ENCODE data around the gene FAM118B. TPM values are rescaled to one million over a fixed set of nuclear protein-coding genes. Genes with fewer than 3 reads are reported as not detected.

The FAM118B gene
- total and polyA plus RNA-seq, 4 donors = 3.7 to 12.0 (median 6.6) TPM

DNA sequence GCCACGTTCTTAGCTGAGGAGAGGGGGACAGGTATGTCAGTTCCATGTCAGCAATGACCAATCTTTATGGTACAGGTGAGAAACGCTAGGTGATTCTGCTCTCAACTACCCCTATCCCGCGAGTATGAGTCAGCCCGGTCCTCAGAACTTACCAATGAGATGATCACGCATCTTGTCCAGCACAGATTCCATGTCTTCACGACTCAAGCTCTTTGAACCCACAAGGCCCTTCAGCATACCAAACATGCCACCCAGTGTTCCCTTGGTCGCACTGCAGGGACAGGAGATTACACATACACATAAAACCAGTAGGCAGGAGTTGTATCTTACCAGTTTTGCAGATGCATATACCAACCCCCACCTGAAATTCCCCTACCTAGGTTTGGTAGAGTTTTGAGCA lies 54.2 kb downstream of the FAM118B start:
- WGBS = 89% methylated on average over 8 of the region's 8 CpGs
- Histone ChIP-seq H3K4me3 (ENCODE audit: low read depth in 1 of 3, low read length in 3 of 3) (no peak overlapping the region), H3K27me3 (ENCODE audit: control insufficient read depth in 4 of 4, insufficient read depth in 4 of 4, low read length in 3 of 4) (no peaks in the 10 kb centered on the region), H3K9me3 (ENCODE audit: control insufficient read depth in 4 of 4, low read length in 3 of 4) (no peaks in the 10 kb centered on the region), H3K36me3 (ENCODE audit: control insufficient read depth in 4 of 4, insufficient read depth in 3 of 4, low read depth in 1 of 4, low read length in 3 of 4) (peaks cover 13 to 60% (median 56%) of the 10 kb centered on the region in 4 donors), H3K9ac (ENCODE audit: low read depth in 1 of 2, low read length in 2 of 2) (no peak overlapping the region), H3K27ac (ENCODE audit: low read depth in 1 of 2, low read length in 2 of 2) (no peak overlapping the region), H3K4me1 (ENCODE audit: control insufficient read depth in 4 of 4, insufficient read depth in 4 of 4, low read length in 3 of 4) (peaks cover 0 to 27% (median 24%) of the 10 kb centered on the region in 4 donors)
- DNase-seq (ENCODE audit: low spot score) = no peak
- peak in 1 of 2 donors; percentile 8 for TF ChIP-seq RAD21 (IDR thresholded peaks at IDR 0.05)
- TF ChIP-seq FOXA1 (IDR thresholded peaks at IDR 0.05) = no peak

DNA sequence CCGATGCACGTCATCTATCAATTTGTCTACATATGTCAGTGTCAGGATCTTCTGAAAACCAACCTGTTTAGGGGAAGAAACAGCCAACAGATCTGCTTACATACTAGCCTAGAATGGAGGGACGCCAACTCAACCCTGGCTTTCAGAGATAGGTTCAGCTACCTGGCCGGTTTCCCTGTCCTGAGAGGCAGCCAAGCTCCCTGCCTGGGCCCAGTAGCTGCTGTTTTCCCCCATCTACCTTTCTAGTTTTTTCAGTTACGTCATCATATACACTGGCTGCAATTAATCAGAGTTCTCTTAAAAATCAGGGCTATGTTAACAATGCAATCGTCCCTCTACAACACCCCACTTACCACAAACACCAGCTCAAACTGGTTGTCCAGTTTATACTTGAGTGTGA lies 56.1 kb downstream of the FAM118B start:
- no peak for DNase-seq (ENCODE audit: low spot score)
- H3K27me3 ChIP-seq (ENCODE audit: control insufficient read depth in 4 of 4, insufficient read depth in 4 of 4, low read length in 3 of 4) = no peaks in the 10 kb centered on the region
- 35% methylated on average over 6 of the region's 6 CpGs for WGBS
- TF ChIP-seq JUND (IDR thresholded peaks at IDR 0.05) (no peak), ATF3 (IDR thresholded peaks at IDR 0.05) (peak; percentile 55), NR2F2 (IDR thresholded peaks at IDR 0.05) (no peak), RXRA (IDR thresholded peaks at IDR 0.05) (no peak), SP1 (IDR thresholded peaks at IDR 0.05) (peak; percentile 27), GABPA (IDR thresholded peaks at IDR 0.05 in 1 of 2, conservative IDR thresholded peaks at IDR 0.05 in 1 of 2) (no peak), YY1 (IDR thresholded peaks at IDR 0.05) (peak; percentile 53), RAD21 (IDR thresholded peaks at IDR 0.05) (peak; percentile 20 to 56)
- H3K4me1 ChIP-seq (ENCODE audit: control insufficient read depth in 4 of 4, insufficient read depth in 4 of 4, low read length in 3 of 4) = peaks cover 0 to 27% (median 24%) of the 10 kb centered on the region in 4 donors
- peak overlapping the region; percentile 81 to 92 for H3K27ac ChIP-seq (ENCODE audit: low read depth in 1 of 2, low read length in 2 of 2)
- H3K36me3 ChIP-seq (ENCODE audit: control insufficient read depth in 4 of 4, insufficient read depth in 3 of 4, low read depth in 1 of 4, low read length in 3 of 4) = peaks cover 13 to 53% (median 46%) of the 10 kb centered on the region in 4 donors
- H3K9me3 ChIP-seq (ENCODE audit: control insufficient read depth in 4 of 4, low read length in 3 of 4) = no peaks in the 10 kb centered on the region
- H3K9ac ChIP-seq (ENCODE audit: low read depth in 1 of 2, low read length in 2 of 2) = peak overlapping the region; percentile 82 to 99
- peak overlapping the region; percentile 67 to 99 (median 77) for H3K4me3 ChIP-seq (ENCODE audit: low read depth in 1 of 3, low read length in 3 of 3)

- Histone ChIP-seq H3K27me3 (ENCODE audit: control insufficient read depth in 4 of 4, insufficient read depth in 4 of 4, low read length in 3 of 4) (no peaks in the 10 kb centered on the region), H3K4me3 (ENCODE audit: low read depth in 1 of 3, low read length in 3 of 3) (peak overlapping the region; percentile 67 to 99 (median 77)), H3K4me1 (ENCODE audit: control insufficient read depth in 4 of 4, insufficient read depth in 4 of 4, low read length in 3 of 4) (peaks cover 0 to 27% (median 24%) of the 10 kb centered on the region in 4 donors), H3K9ac (ENCODE audit: low read depth in 1 of 2, low read length in 2 of 2) (peak overlapping the region; percentile 82 to 99), H3K36me3 (ENCODE audit: control insufficient read depth in 4 of 4, insufficient read depth in 3 of 4, low read depth in 1 of 4, low read length in 3 of 4) (peaks cover 13 to 53% (median 41%) of the 10 kb centered on the region in 4 donors), H3K9me3 (ENCODE audit: control insufficient read depth in 4 of 4, low read length in 3 of 4) (no peaks in the 10 kb centered on the region), H3K27ac (ENCODE audit: low read depth in 1 of 2, low read length in 2 of 2) (peak overlapping the region; percentile 81 to 92)
- WGBS = under 1% methylated on average over 23 of the region's 23 CpGs
- no peak for DNase-seq (ENCODE audit: low spot score)
- TF ChIP-seq REST (IDR thresholded peaks at IDR 0.05) (no peak), HNF4G (IDR thresholded peaks at IDR 0.05) (no peak), FOXA2 (IDR thresholded peaks at IDR 0.05) (no peak), NR2F2 (IDR thresholded peaks at IDR 0.05) (no peak), JUND (IDR thresholded peaks at IDR 0.05) (no peak), FOXA1 (IDR thresholded peaks at IDR 0.05) (no peak), YY1 (IDR thresholded peaks at IDR 0.05) (no peak), RXRA (IDR thresholded peaks at IDR 0.05) (no peak)
- TF ChIP-seq, protein P1, sequence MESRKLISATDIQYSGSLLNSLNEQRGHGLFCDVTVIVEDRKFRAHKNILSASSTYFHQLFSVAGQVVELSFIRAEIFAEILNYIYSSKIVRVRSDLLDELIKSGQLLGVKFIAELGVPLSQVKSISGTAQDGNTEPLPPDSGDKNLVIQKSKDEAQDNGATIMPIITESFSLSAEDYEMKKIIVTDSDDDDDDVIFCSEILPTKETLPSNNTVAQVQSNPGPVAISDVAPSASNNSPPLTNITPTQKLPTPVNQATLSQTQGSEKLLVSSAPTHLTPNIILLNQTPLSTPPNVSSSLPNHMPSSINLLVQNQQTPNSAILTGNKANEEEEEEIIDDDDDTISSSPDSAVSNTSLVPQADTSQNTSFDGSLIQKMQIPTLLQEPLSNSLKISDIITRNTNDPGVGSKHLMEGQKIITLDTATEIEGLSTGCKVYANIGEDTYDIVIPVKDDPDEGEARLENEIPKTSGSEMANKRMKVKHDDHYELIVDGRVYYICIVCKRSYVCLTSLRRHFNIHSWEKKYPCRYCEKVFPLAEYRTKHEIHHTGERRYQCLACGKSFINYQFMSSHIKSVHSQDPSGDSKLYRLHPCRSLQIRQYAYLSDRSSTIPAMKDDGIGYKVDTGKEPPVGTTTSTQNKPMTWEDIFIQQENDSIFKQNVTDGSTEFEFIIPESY (IDR thresholded peaks at IDR 0.05) = no peak
These were observed 56.8 kb downstream of the FAM118B start for GRCh38 chr11:126268361-126268707.
